ENCODE results near the gene RAB11B.

Gene RAB11B

GRCh38 chr19:8451885-8452284, 61.7 kb downstream of the RAB11B start:
- Mint-ChIP-seq H3K36me3 (ENCODE audit: low read depth) (peaks cover 35% of the 10 kb centered on the region), H3K27ac (peak overlapping the region; percentile 29), H3K9me3 (no peaks in the 10 kb centered on the region), H3K4me1 (ENCODE audit: low read depth) (peaks cover 64% of the 10 kb centered on the region), H3K4me3 (no peak overlapping the region), H3K27me3 (ENCODE audit: low read depth) (no peaks in the 10 kb centered on the region)

GRCh38 chr19:8452446-8453123, 62.4 kb downstream of the RAB11B start:
- Mint-ChIP-seq H3K4me3 (no peak overlapping the region), H3K4me1 (ENCODE audit: low read depth) (peaks cover 61% of the 10 kb centered on the region), H3K9me3 (no peaks in the 10 kb centered on the region), H3K27me3 (ENCODE audit: low read depth) (no peaks in the 10 kb centered on the region), H3K27ac (peak overlapping the region; percentile 24), H3K36me3 (ENCODE audit: low read depth) (peaks cover 32% of the 10 kb centered on the region)

GRCh38 chr19:8453616-8454015, 63.5 kb downstream of the RAB11B start:
- no peak overlapping the region for H3K27ac Mint-ChIP-seq
- H3K4me3 Mint-ChIP-seq = no peak overlapping the region
- H3K4me1 Mint-ChIP-seq (ENCODE audit: low read depth) = peaks cover 65% of the 10 kb centered on the region
- H3K27me3 Mint-ChIP-seq (ENCODE audit: low read depth) = no peaks in the 10 kb centered on the region
- H3K9me3 Mint-ChIP-seq = no peaks in the 10 kb centered on the region
- peaks cover 31% of the 10 kb centered on the region for H3K36me3 Mint-ChIP-seq (ENCODE audit: low read depth)

Measured in T-helper 1 cell treated with Interleukin-12 subunit alpha and Interleukin-12 subunit beta and Interleukin-4 antibody, amounts not matched to agents 30 μg/mL and 1 μg/mL, for 36 hours (primary cell).